Body of pancreas (tissue), 4 donors: ENCODE data around the gene PRKAA2. TPM values are rescaled to one million over a fixed set of nuclear protein-coding genes. Genes with fewer than 3 reads are reported as not detected.

ENCODE experiments used
- ATAC-seq: fragments of 150-250 bp; one replicate; pipeline ENCODE4 v1.9.1; 2016
- DNase-seq, 4 donors: peaks; one replicate each; pipeline ENCODE4 v3.0.0-alpha.2; 2019
- H3K27ac ChIP-seq, 4 donors: fragments of 200-600 bp; sonication (generic); 1 replicate in 3 of 4; 2 replicates in 1 of 4; pipeline versions ENCODE4 v1.5.1 to v1.6.1; 2016 to 2019; ENCODE audit warnings: mild to moderate bottlenecking in 1 of 4, mixed read lengths in 1 of 4, moderate library complexity in 1 of 4
- H3K27me3 ChIP-seq, 2 donors: fragments of 200-600 bp; sonication (generic); one replicate each; pipeline ENCODE4 v1.6.0; 2016; ENCODE audit warnings: mild to moderate bottlenecking in 1 of 2
- H3K36me3 ChIP-seq, 2 donors: fragments of 200-600 bp; sonication (generic); replicated peaks in 1 of 2; 2 replicates each; pipeline ENCODE4 v1.5.1; 2016; ENCODE audit warnings: low read depth in 2 of 2; ENCODE audit not compliant: insufficient read depth in 1 of 2
- H3K4me1 ChIP-seq: fragments of 200-600 bp; sonication (generic); one replicate; pipeline ENCODE4 v1.6.0; 2016
- H3K4me3 ChIP-seq, 2 donors: fragments of 200-600 bp; sonication (generic); 1 replicate in 1 of 2; 2 replicates in 1 of 2; pipeline ENCODE4 v1.5.1; 2016 to 2019
- H3K9me3 ChIP-seq, 3 donors: fragments of 200-600 bp; sonication (generic); 1 replicate in 2 of 3; 2 replicates in 1 of 3; pipeline ENCODE4 v1.5.1; 2016
- CTCF ChIP-seq, 7 experiments: fragments of 450-650 bp in 4 of 7; fragments of 200-600 bp in 3 of 7; sonication (generic) in 3 of 7; IDR thresholded peaks; one replicate each; pipeline ENCODE4 v1.5.1; 2016 to 2019; ENCODE audit warnings: antibody characterized with exemption in 7 of 7
- POLR2A ChIP-seq, 3 donors: fragments of 450-650 bp; IDR thresholded peaks; one replicate each; pipeline ENCODE4 v1.6.1; 2016; ENCODE audit warnings: antibody characterized with exemption in 3 of 3, mild to moderate bottlenecking in 2 of 3
- WGBS, 2 donors: methylation state at CpG; one replicate each; pipeline ENCODE4 v1.1.5; 2017; 5-methylcytosine and 5-hydroxymethylcytosine counted together
- intact Hi-C: fragments of 100-400 bp; cut with DNase I; formaldehyde crosslinking; loops from one replicate; pipeline ENCODE4 v1.15.1; 2023
- total RNA-seq, 2 donors: library from RNA; depleted of rRNA; stranded (reverse); fragments of >200 nt; gene quantifications; one replicate each; pipeline ENCODE4 v1.1.0, GENCODE V29; 2016

PRKAA2 gene
- total RNA-seq, 2 donors from 2014 or later = 3.3 to 7.5 TPM

- Histone ChIP-seq H3K27me3 (no peaks in the 10 kb centered on the region), H3K4me3 (peak overlapping the region in 1 of 2 donors; percentile 37), H3K36me3 (no peaks in the 10 kb centered on the region), H3K27ac (peak overlapping the region; percentile 59 to 74 (median 67)), H3K4me1 (peaks cover 20% of the 10 kb centered on the region), H3K9me3 (no peaks in the 10 kb centered on the region)
- 3 to 5% methylated on average over 12 to 18 of the region's 18 CpGs for WGBS, 2 donors
- no peak for TF ChIP-seq CTCF (IDR thresholded peaks at IDR 0.05)
- ATAC-seq = peak; percentile 19
- intact Hi-C loops = no loop called here
- peak in 3 of 4 donors; percentile 21 to 28 (median 24) for DNase-seq
These were observed 677 bp downstream of the PRKAA2 start for GRCh38 chr1:56645677-56646305.

GRCh38 chr1:56646611-56647010 lies 1.5 kb downstream of the PRKAA2 start:
- 31 to 41% methylated on average over 3 of the region's 3 CpGs for WGBS, 2 donors
- Histone ChIP-seq H3K4me1 (peaks cover 20% of the 10 kb centered on the region), H3K27ac (no peak overlapping the region), H3K4me3 (no peak overlapping the region), H3K27me3 (no peaks in the 10 kb centered on the region), H3K9me3 (no peaks in the 10 kb centered on the region), H3K36me3 (no peaks in the 10 kb centered on the region)
- no peak for ATAC-seq
- no peak for TF ChIP-seq POLR2A (IDR thresholded peaks at IDR 0.05)
- TF ChIP-seq CTCF (IDR thresholded peaks at IDR 0.05) = no peak
- intact Hi-C loops = no loop called here
- DNase-seq = no peak

- H3K36me3 ChIP-seq = no peaks in the 10 kb centered on the region
- H3K4me3 ChIP-seq = no peak overlapping the region
- WGBS, 2 donors = 62 to 79% methylated on average over 1 of the region's 1 CpG
- no peaks in the 10 kb centered on the region for H3K27me3 ChIP-seq
- DNase-seq (no peak), ATAC-seq (no peak)
- no peak overlapping the region for H3K27ac ChIP-seq
- TF ChIP-seq POLR2A (IDR thresholded peaks at IDR 0.05) = no peak
- TF ChIP-seq CTCF (IDR thresholded peaks at IDR 0.05) = no peak
- intact Hi-C loops = no loop called here
- H3K4me1 ChIP-seq = peaks cover 20% of the 10 kb centered on the region
- H3K9me3 ChIP-seq = no peaks in the 10 kb centered on the region
These were observed 2.0 kb downstream of the PRKAA2 start for GRCh38 chr1:56647106-56647505.

GRCh38 chr1:56648546-56648945 lies 3.4 kb downstream of the PRKAA2 start:
- Histone ChIP-seq H3K4me1 (peaks cover 17% of the 10 kb centered on the region), H3K36me3 (no peaks in the 10 kb centered on the region), H3K4me3 (no peak overlapping the region), H3K27me3 (no peaks in the 10 kb centered on the region), H3K27ac (no peak overlapping the region), H3K9me3 (no peaks in the 10 kb centered on the region)
- ATAC-seq (no peak), DNase-seq (no peak)
- 74 to 80% methylated on average over 4 of the region's 4 CpGs for WGBS, 2 donors
- TF ChIP-seq POLR2A (IDR thresholded peaks at IDR 0.05) (no peak), CTCF (IDR thresholded peaks at IDR 0.05) (no peak)
- intact Hi-C loops = no loop called here
